Panc1 (cell line): ENCODE measurements around the gene GSX2. TPM values are rescaled to one million over a fixed set of nuclear protein-coding genes. Genes with fewer than 3 reads are reported as not detected.

Experiments used
- ATAC-seq: fragments of 200-7000 bp; cut with Tn5 transposase; 2 replicates; pipeline ENCODE4 v1.9.1; 2020; ENCODE audit warnings: mild to moderate bottlenecking, moderate library complexity
- BruUV-seq: library from RNA; stranded (reverse); fragments of 400-500 nt; replicated peaks from 2 replicates; lab custom pipeline; 2021; lab: Mats Ljungman, UMichigan
- CTCF ChIA-PET: fragments of 300-600 bp; sonication (Branson Sonifier 250); formaldehyde crosslinking; loops from one replicate; lab custom pipeline; 2022; ENCODE audit warnings: antibody characterized with exemption; lab: Charles Lee
- POLR2A ChIA-PET: fragments of 300-600 bp; sonication (Branson Sonifier 250); formaldehyde crosslinking; loops from one replicate; lab custom pipeline; 2022; ENCODE audit warnings: antibody characterized with exemption; lab: Charles Lee
- DNase-seq: peaks from one replicate; pipeline ENCODE4 v3.0.0-alpha.2; 2010; ENCODE audit warnings: low read depth, low spot score
- H3K27ac ChIP-seq: 2 replicates; pipeline ENCODE4 v1.5.1; 2011; ENCODE audit warnings: mild to moderate bottlenecking, low read length, inconsistent platforms
- H3K27me3 ChIP-seq: fragments of 200-500 bp; sonication (Bioruptor generic); 2 replicates; pipeline ENCODE4 v1.6.0; 2014; ENCODE audit warnings: low read length, inconsistent platforms; ENCODE audit not compliant: control insufficient read depth, insufficient read depth
- H3K36me3 ChIP-seq: fragments of 200-500 bp; sonication (Bioruptor generic); 2 replicates; pipeline ENCODE4 v1.5.1; 2014; ENCODE audit warnings: inconsistent platforms, mild to moderate bottlenecking, low read length, moderate library complexity; ENCODE audit not compliant: control insufficient read depth, insufficient read depth
- H3K4me1 ChIP-seq: 2 replicates; pipeline ENCODE4 v1.5.1; 2011; ENCODE audit warnings: inconsistent platforms, mild to moderate bottlenecking, low read length, moderate library complexity; ENCODE audit not compliant: control insufficient read depth, insufficient read depth
- H3K4me3 ChIP-seq, 2 experiments: 2 replicates each; pipeline ENCODE4 v1.5.1; 2011 to 2012; ENCODE audit warnings: low read depth in 2 of 2, low read length in 2 of 2, mild to moderate bottlenecking in 2 of 2, inconsistent platforms in 1 of 2, moderate library complexity in 1 of 2
- H3K9me3 ChIP-seq: fragments of 200-500 bp; sonication (Bioruptor generic); 2 replicates; pipeline ENCODE4 v1.5.1; 2014; ENCODE audit warnings: low read depth, mild to moderate bottlenecking, inconsistent platforms, low read length, moderate library complexity; ENCODE audit not compliant: control insufficient read depth, insufficient read depth
- POLR2AphosphoS5 ChIP-seq: IDR thresholded peaks from 2 replicates; pipeline ENCODE4 v1.6.1; 2012; ENCODE audit warnings: mild to moderate bottlenecking, low read depth, low read length, moderate library complexity
- REST ChIP-seq, 2 experiments: IDR thresholded peaks; 2 replicates each; pipeline ENCODE4 v1.6.1; 2011 to 2012; ENCODE audit warnings: low read depth in 2 of 2, control low read depth in 1 of 2, low read length in 1 of 2, mild to moderate bottlenecking in 1 of 2, moderate library complexity in 1 of 2; ENCODE audit not compliant: insufficient read depth in 1 of 2
- SIN3A ChIP-seq: IDR thresholded peaks from 2 replicates; pipeline ENCODE4 v1.6.1; 2012; ENCODE audit warnings: low read depth, mild to moderate bottlenecking, low read length, moderate library complexity, borderline replicate concordance; ENCODE audit not compliant: insufficient read depth
- TCF7L2 ChIP-seq: IDR thresholded peaks from 2 replicates; pipeline ENCODE4 v1.6.1; 2011; ENCODE audit warnings: mild to moderate bottlenecking, low read depth, low read length, inconsistent platforms
- in situ Hi-C: cut with HindIII; loops from 2 replicates; pipeline ENCODE4 v1.10.0; 2016; ENCODE audit warnings: low sequenced_read_pairs, low pct_unique_long_range_greater_than_20kb
- intact Hi-C: fragments of 100-400 bp; cut with micrococcal nuclease; formaldehyde crosslinking; loops from one replicate; pipeline ENCODE4 v1.10.0; 2022; ENCODE audit not compliant: unreplicated experiment
- total RNA-seq: library from RNA; stranded (reverse); gene quantifications from one replicate; pipeline ENCODE4 v1.2.1, GENCODE V29; 2021; ENCODE audit not compliant: unreplicated experiment
- TF ChIP-seq, protein P1 (sequence below): fragments of 450-650 bp; IDR thresholded peaks from 2 replicates; pipeline ENCODE4 v1.5.1; 2017; ENCODE audit warnings: mild to moderate bottlenecking

GSX2 gene
- total RNA-seq, 1 experiment from 2014 or later: not detected

GRCh38 chr4:54102531-54103106 is 2.7 kb downstream of the GSX2 start:
- no TSS peak for BruUV-seq
- in situ Hi-C loops (no loop called here), intact Hi-C loops (no loop called here)
- TF ChIP-seq, protein P1, sequence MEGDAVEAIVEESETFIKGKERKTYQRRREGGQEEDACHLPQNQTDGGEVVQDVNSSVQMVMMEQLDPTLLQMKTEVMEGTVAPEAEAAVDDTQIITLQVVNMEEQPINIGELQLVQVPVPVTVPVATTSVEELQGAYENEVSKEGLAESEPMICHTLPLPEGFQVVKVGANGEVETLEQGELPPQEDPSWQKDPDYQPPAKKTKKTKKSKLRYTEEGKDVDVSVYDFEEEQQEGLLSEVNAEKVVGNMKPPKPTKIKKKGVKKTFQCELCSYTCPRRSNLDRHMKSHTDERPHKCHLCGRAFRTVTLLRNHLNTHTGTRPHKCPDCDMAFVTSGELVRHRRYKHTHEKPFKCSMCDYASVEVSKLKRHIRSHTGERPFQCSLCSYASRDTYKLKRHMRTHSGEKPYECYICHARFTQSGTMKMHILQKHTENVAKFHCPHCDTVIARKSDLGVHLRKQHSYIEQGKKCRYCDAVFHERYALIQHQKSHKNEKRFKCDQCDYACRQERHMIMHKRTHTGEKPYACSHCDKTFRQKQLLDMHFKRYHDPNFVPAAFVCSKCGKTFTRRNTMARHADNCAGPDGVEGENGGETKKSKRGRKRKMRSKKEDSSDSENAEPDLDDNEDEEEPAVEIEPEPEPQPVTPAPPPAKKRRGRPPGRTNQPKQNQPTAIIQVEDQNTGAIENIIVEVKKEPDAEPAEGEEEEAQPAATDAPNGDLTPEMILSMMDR: no peak
- TF ChIP-seq SIN3A: no peak
- no peak for TF ChIP-seq REST (IDR thresholded peaks at IDR 0.05; ENCODE audit: insufficient read depth in 1 of 2, low read depth in 2 of 2, low read length in 1 of 2)
- no peak for TF ChIP-seq TCF7L2
- no peak for TF ChIP-seq POLR2AphosphoS5
- ChIA-PET CTCF (no interaction called here), POLR2A (no interaction called here)
- Histone ChIP-seq H3K4me3 (no peak overlapping the region), H3K9me3 (no peaks in the 10 kb centered on the region), H3K36me3 (no peaks in the 10 kb centered on the region), H3K4me1 (no peaks in the 10 kb centered on the region), H3K27me3 (peaks cover 4% of the 10 kb centered on the region; the same call in 1 of the 2 replicates), H3K27ac (no peak overlapping the region)
- ATAC-seq: no peak
- no peak for DNase-seq

GRCh38 chr4:54103190-54103574 is 3.2 kb downstream of the GSX2 start:
- no peak overlapping the region for H3K27ac ChIP-seq
- POLR2A ChIA-PET: no interaction called here
- DNase-seq (no peak), ATAC-seq (no peak)
- CTCF ChIA-PET: no interaction called here
- no peaks in the 10 kb centered on the region for H3K9me3 ChIP-seq
- TF ChIP-seq SIN3A (no peak), TCF7L2 (no peak), REST (IDR thresholded peaks at IDR 0.05; ENCODE audit: insufficient read depth in 1 of 2, low read depth in 2 of 2, low read length in 1 of 2) (no peak), POLR2AphosphoS5 (no peak)
- TF ChIP-seq, protein P1: no peak
- no peaks in the 10 kb centered on the region for H3K4me1 ChIP-seq
- H3K27me3 ChIP-seq: peaks cover 4% of the 10 kb centered on the region; the same call in 1 of the 2 replicates
- in situ Hi-C loops (no loop called here), intact Hi-C loops (no loop called here)
- H3K4me3 ChIP-seq: no peak overlapping the region
- BruUV-seq: no TSS peak
- H3K36me3 ChIP-seq: no peaks in the 10 kb centered on the region
